Stimulated activated CD8-positive, alpha-beta memory T cell treated with anti-CD3 and anti-CD28 coated beads, Interleukin-4, amount 100 ng/mL, for 24 hours (primary cell): ENCODE measurements around the gene RASGRF2.
"Not testable (repeated sequence)": the region's sequence is repeated elsewhere in the genome, so short reads cannot be mapped to it uniquely, and the experiment has no call there.

Experiments
- DNase-seq: peaks from one replicate; pipeline ENCODE4 v3.0.0-alpha.2; 2020; ENCODE audit warnings: low read depth

RASGRF2 gene

GRCh38 chr5:81241961-81242648 lies 281.9 kb downstream of the RASGRF2 start:
- no peak for DNase-seq

GRCh38 chr5:81242906-81243436 lies 282.8 kb downstream of the RASGRF2 start:
- DNase-seq, result no peak

- no peak for DNase-seq
Measured at GRCh38 chr5:81244451-81244850, 284.3 kb downstream of the RASGRF2 start.

- DNase-seq, result no peak
Measured at GRCh38 chr5:81245871-81246235, 285.7 kb downstream of the RASGRF2 start.

- DNase-seq, result no peak
Measured at GRCh38 chr5:81246697-81247096, 286.5 kb downstream of the RASGRF2 start.

- no peak for DNase-seq
Measured at GRCh38 chr5:81247441-81247972, 287.3 kb downstream of the RASGRF2 start.

GRCh38 chr5:81249240-81249639 lies 289.1 kb downstream of the RASGRF2 start:
- no peak for DNase-seq

GRCh38 chr5:81250004-81250403 lies 289.8 kb downstream of the RASGRF2 start:
- no peak for DNase-seq

GRCh38 chr5:81251922-81252321 lies 291.8 kb downstream of the RASGRF2 start:
- no peak for DNase-seq

GRCh38 chr5:81252904-81253303 lies 292.7 kb downstream of the RASGRF2 start:
- no peak for DNase-seq

GRCh38 chr5:81253875-81254274 lies 293.7 kb downstream of the RASGRF2 start:
- no peak for DNase-seq

- no peak for DNase-seq
Measured at GRCh38 chr5:81254886-81255559, 294.9 kb downstream of the RASGRF2 start.

GRCh38 chr5:81256766-81257165 lies 296.6 kb downstream of the RASGRF2 start:
- DNase-seq, result no peak

GRCh38 chr5:81262796-81263195 lies 302.6 kb downstream of the RASGRF2 start:
- DNase-seq, result not testable (repeated sequence)

- no peak for DNase-seq
Measured at GRCh38 chr5:81265101-81265500, 304.9 kb downstream of the RASGRF2 start.

GRCh38 chr5:81268521-81269196 lies 308.5 kb downstream of the RASGRF2 start:
- DNase-seq, result no peak

GRCh38 chr5:81269751-81270393 lies 309.7 kb downstream of the RASGRF2 start:
- DNase-seq, result no peak

GRCh38 chr5:81270394-81271027 lies 310.3 kb downstream of the RASGRF2 start:
- DNase-seq, result not testable (repeated sequence)
